ENCODE measurements around the gene LRRC56. TPM values are rescaled to one million over a fixed set of nuclear protein-coding genes. Genes with fewer than 3 reads are reported as not detected.

Gene LRRC56
- total and polyA plus RNA-seq, 2 experiments from 2014 or later = 0.73 to 0.87 TPM

DNA sequence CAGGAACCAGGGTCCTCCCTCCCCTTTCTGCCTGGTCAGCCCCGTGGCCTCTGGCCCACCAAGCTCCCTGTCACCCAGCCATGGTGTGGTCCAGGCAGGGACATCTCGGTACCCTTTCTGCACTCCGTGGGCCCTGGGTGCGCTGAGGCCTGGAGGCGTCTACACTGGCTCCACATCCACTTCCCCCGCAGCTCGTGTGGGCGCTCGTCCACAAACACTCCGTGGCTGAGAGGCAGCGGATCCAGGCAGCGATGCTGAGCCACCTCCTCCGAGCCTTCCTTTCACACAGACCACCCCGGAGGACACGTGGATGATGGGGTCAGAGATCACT is 46.4 kb upstream of the LRRC56 start:
- Histone ChIP-seq H3K27me3 (ENCODE audit: insufficient read depth) (no peaks in the 10 kb centered on the region), H3K36me3 (ENCODE audit: insufficient read depth) (no peaks in the 10 kb centered on the region), H3F3A (replicated peaks; ENCODE audit: low read depth) (no peaks in the 10 kb centered on the region), H3K4me1 (ENCODE audit: insufficient read depth) (no peaks in the 10 kb centered on the region), H3K27ac (ENCODE audit: low read depth) (no peak overlapping the region), H2AFZ (no peak overlapping the region), H3K4me3 (no peak overlapping the region), H3K4me2 (no peak overlapping the region), H3K9me2 (ENCODE audit: insufficient read depth) (no peaks in the 10 kb centered on the region), H4K20me1 (replicated peaks; ENCODE audit: insufficient read depth) (no peaks in the 10 kb centered on the region), H3K79me2 (replicated peaks; ENCODE audit: insufficient read depth) (no peaks in the 10 kb centered on the region)
- ATAC-seq (no peak), DNase-seq (ENCODE audit: low spot score) (no peak)
- Mint-ChIP-seq H3K4me3 (no peak overlapping the region), H3K36me3 (ENCODE audit: low read depth) (peaks cover 16% of the 10 kb centered on the region), H3K27ac (no peak overlapping the region), H3K9me3 (peaks cover 4% of the 10 kb centered on the region; the same call in 1 of the 3 replicates), H3K4me1 (no peaks in the 10 kb centered on the region), H3K27me3 (ENCODE audit: insufficient read depth, low read depth, poor library complexity) (peaks cover 12% of the 10 kb centered on the region)
- TF ChIP-seq EZH2phosphoT487 (IDR thresholded peaks at IDR 0.05; ENCODE audit: unreplicated experiment) (no peak), POLR2AphosphoS5 (IDR thresholded peaks at IDR 0.05; ENCODE audit: low read depth) (no peak), JUNB (IDR thresholded peaks at IDR 0.05; ENCODE audit: unreplicated experiment) (no peak)

DNA sequence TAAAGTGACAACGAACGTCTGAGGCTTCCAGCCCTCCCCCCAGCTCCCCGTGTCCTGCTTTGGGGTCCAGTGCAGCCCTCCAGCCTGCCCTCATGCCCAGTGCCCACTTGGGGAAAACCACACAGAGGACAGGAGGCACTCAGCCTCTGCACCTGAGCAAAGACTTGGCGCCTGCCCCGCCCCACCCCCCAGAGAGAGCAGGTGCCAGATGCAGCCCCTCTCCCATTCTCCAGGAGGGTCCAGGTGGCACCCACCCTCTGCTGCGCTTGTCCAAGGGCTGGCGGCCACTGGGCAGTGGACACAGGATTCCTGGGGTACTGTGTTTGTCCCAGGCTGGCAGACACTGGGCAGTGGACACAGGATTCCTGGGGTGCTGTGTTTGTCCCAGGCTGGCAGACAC is 46.0 kb upstream of the LRRC56 start:
- H3K4me3 Mint-ChIP-seq = no peak overlapping the region
- Histone ChIP-seq H3F3A (replicated peaks; ENCODE audit: low read depth) (no peaks in the 10 kb centered on the region), H3K79me2 (replicated peaks; ENCODE audit: insufficient read depth) (no peaks in the 10 kb centered on the region), H3K27me3 (ENCODE audit: insufficient read depth) (no peaks in the 10 kb centered on the region), H4K20me1 (replicated peaks; ENCODE audit: insufficient read depth) (no peaks in the 10 kb centered on the region), H3K4me1 (ENCODE audit: insufficient read depth) (no peaks in the 10 kb centered on the region), H3K9me2 (ENCODE audit: insufficient read depth) (no peaks in the 10 kb centered on the region), H2AFZ (no peak overlapping the region), H3K4me2 (no peak overlapping the region), H3K27ac (ENCODE audit: low read depth) (no peak overlapping the region), H3K36me3 (ENCODE audit: insufficient read depth) (no peaks in the 10 kb centered on the region), H3K4me3 (no peak overlapping the region)
- TF ChIP-seq CREB1 (CRISPR knock-in tag; IDR thresholded peaks at IDR 0.05; ENCODE audit: low read depth) = no peak
- no peak for TF ChIP-seq JUNB (IDR thresholded peaks at IDR 0.05; ENCODE audit: unreplicated experiment)
- TF ChIP-seq, protein P1, sequence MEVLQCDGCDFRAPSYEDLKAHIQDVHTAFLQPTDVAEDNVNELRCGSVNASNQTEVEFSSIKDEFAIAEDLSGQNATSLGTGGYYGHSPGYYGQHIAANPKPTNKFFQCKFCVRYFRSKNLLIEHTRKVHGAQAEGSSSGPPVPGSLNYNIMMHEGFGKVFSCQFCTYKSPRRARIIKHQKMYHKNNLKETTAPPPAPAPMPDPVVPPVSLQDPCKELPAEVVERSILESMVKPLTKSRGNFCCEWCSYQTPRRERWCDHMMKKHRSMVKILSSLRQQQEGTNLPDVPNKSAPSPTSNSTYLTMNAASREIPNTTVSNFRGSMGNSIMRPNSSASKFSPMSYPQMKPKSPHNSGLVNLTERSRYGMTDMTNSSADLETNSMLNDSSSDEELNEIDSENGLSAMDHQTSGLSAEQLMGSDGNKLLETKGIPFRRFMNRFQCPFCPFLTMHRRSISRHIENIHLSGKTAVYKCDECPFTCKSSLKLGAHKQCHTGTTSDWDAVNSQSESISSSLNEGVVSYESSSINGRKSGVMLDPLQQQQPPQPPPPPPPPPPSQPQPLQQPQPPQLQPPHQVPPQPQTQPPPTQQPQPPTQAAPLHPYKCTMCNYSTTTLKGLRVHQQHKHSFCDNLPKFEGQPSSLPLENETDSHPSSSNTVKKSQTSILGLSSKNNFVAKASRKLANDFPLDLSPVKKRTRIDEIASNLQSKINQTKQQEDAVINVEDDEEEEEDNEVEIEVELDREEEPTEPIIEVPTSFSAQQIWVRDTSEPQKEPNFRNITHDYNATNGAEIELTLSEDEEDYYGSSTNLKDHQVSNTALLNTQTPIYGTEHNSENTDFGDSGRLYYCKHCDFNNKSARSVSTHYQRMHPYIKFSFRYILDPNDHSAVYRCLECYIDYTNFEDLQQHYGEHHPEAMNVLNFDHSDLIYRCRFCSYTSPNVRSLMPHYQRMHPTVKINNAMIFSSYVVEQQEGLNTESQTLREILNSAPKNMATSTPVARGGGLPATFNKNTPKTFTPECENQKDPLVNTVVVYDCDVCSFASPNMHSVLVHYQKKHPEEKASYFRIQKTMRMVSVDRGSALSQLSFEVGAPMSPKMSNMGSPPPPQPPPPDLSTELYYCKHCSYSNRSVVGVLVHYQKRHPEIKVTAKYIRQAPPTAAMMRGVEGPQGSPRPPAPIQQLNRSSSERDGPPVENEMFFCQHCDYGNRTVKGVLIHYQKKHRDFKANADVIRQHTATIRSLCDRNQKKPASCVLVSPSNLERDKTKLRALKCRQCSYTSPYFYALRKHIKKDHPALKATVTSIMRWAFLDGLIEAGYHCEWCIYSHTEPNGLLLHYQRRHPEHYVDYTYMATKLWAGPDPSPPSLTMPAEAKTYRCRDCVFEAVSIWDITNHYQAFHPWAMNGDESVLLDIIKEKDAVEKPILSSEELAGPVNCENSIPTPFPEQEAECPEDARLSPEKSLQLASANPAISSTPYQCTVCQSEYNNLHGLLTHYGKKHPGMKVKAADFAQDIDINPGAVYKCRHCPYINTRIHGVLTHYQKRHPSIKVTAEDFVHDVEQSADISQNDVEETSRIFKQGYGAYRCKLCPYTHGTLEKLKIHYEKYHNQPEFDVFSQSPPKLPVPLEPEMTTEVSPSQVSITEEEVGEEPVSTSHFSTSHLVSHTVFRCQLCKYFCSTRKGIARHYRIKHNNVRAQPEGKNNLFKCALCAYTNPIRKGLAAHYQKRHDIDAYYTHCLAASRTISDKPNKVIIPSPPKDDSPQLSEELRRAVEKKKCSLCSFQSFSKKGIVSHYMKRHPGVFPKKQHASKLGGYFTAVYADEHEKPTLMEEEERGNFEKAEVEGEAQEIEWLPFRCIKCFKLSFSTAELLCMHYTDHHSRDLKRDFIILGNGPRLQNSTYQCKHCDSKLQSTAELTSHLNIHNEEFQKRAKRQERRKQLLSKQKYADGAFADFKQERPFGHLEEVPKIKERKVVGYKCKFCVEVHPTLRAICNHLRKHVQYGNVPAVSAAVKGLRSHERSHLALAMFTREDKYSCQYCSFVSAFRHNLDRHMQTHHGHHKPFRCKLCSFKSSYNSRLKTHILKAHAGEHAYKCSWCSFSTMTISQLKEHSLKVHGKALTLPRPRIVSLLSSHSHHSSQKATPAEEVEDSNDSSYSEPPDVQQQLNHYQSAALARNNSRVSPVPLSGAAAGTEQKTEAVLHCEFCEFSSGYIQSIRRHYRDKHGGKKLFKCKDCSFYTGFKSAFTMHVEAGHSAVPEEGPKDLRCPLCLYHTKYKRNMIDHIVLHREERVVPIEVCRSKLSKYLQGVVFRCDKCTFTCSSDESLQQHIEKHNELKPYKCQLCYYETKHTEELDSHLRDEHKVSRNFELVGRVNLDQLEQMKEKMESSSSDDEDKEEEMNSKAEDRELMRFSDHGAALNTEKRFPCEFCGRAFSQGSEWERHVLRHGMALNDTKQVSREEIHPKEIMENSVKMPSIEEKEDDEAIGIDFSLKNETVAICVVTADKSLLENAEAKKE (CRISPR knock-in tag; IDR thresholded peaks at IDR 0.05) = no peak
- TF ChIP-seq ZNF331 (CRISPR knock-in tag; IDR thresholded peaks at IDR 0.05; ENCODE audit: low read depth) = no peak
- no peak for TF ChIP-seq NANOG (IDR thresholded peaks at IDR 0.05; ENCODE audit: borderline replicate concordance)
- no peak for ATAC-seq
- H3K36me3 Mint-ChIP-seq (ENCODE audit: low read depth) = peaks cover 21% of the 10 kb centered on the region
- peaks cover 7% of the 10 kb centered on the region; the same call in 2 of the 3 replicates for H3K9me3 Mint-ChIP-seq
- no peaks in the 10 kb centered on the region for H3K4me1 Mint-ChIP-seq
- DNase-seq (ENCODE audit: low spot score) = no peak
- H3K27me3 Mint-ChIP-seq (ENCODE audit: insufficient read depth, low read depth, poor library complexity) = peaks cover 12% of the 10 kb centered on the region
- H3K27ac Mint-ChIP-seq = no peak overlapping the region

Measured in GM23338 (cell line).